Measurements from ENCODE around the gene RPL12. TPM values are rescaled to one million over a fixed set of nuclear protein-coding genes. Genes with fewer than 3 reads are reported as not detected.

RPL12 gene
- total RNA-seq, 1 donor from 2014 or later = 2,572 TPM

DNA sequence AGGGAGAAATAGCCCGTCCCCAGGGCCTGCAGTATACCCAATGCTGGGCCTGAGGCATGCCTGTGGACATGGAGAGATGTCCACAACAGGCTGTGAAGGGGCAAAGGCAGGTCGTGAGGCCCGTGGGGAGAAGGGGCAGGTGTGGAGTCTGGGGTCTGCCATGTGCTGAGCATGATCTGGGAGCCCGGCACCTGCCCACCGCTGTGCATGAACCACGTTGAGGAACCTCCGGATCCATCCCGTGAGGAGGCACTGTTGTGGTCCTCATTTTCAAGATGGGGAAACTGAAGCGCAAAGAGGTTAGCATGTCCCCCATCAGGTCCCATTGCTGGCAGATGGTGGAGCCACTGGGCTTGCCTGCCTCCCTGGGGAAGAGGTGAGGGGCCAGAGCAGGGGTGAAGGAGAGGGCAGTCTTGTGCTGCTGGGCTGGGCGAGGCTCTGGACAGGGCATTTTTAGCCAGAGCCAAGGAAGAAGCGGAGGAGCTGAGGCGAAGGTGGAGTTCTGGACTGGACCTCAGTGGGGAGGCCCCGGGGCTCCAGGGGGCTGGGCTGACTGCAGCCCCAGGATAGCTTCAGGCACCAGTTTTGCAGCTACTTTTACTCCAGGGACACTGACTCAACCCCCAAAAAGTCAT is 46.6 kb upstream of the RPL12 start:
- H3K4me3 ChIP-seq = no peak overlapping the region
- no peak for DNase-seq (ENCODE audit: extremely low spot score in 2 of 2)
- H3K27ac ChIP-seq = no peak overlapping the region
- TF ChIP-seq POLR2AphosphoS5 (IDR thresholded peaks at IDR 0.05; ENCODE audit: insufficient read depth in 1 of 2, low read depth in 1 of 2) = no peak
- TF ChIP-seq, protein P1, sequence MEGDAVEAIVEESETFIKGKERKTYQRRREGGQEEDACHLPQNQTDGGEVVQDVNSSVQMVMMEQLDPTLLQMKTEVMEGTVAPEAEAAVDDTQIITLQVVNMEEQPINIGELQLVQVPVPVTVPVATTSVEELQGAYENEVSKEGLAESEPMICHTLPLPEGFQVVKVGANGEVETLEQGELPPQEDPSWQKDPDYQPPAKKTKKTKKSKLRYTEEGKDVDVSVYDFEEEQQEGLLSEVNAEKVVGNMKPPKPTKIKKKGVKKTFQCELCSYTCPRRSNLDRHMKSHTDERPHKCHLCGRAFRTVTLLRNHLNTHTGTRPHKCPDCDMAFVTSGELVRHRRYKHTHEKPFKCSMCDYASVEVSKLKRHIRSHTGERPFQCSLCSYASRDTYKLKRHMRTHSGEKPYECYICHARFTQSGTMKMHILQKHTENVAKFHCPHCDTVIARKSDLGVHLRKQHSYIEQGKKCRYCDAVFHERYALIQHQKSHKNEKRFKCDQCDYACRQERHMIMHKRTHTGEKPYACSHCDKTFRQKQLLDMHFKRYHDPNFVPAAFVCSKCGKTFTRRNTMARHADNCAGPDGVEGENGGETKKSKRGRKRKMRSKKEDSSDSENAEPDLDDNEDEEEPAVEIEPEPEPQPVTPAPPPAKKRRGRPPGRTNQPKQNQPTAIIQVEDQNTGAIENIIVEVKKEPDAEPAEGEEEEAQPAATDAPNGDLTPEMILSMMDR (IDR thresholded peaks at IDR 0.05) = no peak
- no peak for TF ChIP-seq POLR2A (IDR thresholded peaks at IDR 0.05)
- H3K4me1 ChIP-seq = peaks cover 30% of the 10 kb centered on the region
- no peaks in the 10 kb centered on the region for H3K27me3 ChIP-seq
- H3K9me3 ChIP-seq = no peaks in the 10 kb centered on the region
- H3K36me3 ChIP-seq = peaks cover 0 to 15% of the 10 kb centered on the region in 2 donors
- intact Hi-C loops (cut with DNase I) = no loop called here

DNA sequence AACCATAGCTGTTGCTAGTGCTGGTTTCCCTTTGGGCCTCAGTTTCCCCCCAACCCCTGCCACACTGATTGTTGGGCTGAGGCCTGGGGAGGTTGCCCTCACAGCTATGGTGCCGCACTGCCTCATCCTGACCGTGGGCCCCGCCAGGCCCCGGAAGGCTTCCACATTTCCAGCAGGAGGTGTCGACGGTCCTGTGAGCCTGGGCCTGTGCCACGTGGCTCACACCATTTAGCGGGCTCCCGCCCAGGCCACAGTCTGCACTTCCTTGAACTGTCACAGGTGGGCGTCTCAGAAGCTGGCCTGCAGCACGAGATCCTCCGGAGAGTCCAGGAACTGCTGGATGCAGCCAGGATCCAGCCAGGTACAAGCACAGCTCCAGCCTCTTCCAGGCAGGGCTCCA is 45.8 kb upstream of the RPL12 start:
- Histone ChIP-seq H3K36me3 (peaks cover 0 to 15% of the 10 kb centered on the region in 2 donors), H3K4me1 (peaks cover 30% of the 10 kb centered on the region), H3K9me3 (no peaks in the 10 kb centered on the region), H3K27ac (peak overlapping the region; percentile 81), H3K27me3 (no peaks in the 10 kb centered on the region), H3K4me3 (no peak overlapping the region)
- no peak for DNase-seq (ENCODE audit: extremely low spot score in 2 of 2)
- TF ChIP-seq POLR2A (IDR thresholded peaks at IDR 0.05) = no peak
- intact Hi-C loops (cut with DNase I) = no loop called here

DNA sequence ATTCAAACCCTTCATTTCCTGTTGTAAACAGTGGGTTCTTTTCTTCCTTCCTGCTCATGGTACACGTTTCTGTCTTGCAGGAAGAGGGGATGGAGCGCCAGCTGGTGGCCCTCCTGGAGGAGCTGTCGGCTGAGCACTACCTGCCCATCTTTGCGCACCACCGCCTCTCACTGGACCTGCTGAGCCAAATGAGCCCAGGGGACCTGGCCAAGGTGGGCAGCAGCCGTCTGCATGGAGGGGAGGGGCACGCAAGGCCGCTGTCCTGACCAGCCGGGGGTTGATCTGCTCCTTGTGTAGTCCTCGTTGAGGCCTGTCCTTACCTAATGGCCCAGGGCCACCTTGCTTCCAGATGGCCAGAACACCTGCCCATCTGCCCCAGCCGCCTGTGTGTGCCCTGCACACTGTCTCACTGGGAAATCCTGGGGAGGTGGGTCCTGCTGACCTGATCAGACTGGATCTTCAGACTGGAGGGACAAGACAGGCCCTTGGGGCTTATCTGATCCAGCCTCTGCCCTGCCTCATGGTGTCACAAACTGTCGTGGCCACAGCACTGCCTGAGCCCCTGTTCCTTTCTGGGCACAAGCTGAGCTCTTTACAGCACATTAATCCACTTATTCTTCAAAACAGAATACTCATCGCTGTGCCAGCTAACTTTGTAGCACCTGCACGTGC is 44.8 kb upstream of the RPL12 start:
- TF ChIP-seq POLR2A (IDR thresholded peaks at IDR 0.05) (no peak), POLR2AphosphoS5 (IDR thresholded peaks at IDR 0.05; ENCODE audit: insufficient read depth in 1 of 2, low read depth in 1 of 2) (no peak)
- TF ChIP-seq, protein P1 (IDR thresholded peaks at IDR 0.05) = no peak
- H3K36me3 ChIP-seq = peaks cover 0 to 23% of the 10 kb centered on the region in 2 donors
- no peaks in the 10 kb centered on the region for H3K9me3 ChIP-seq
- intact Hi-C loops (cut with DNase I) = no loop called here
- no peaks in the 10 kb centered on the region for H3K27me3 ChIP-seq
- no peak overlapping the region for H3K4me3 ChIP-seq
- H3K4me1 ChIP-seq = peaks cover 30% of the 10 kb centered on the region
- no peak for DNase-seq (ENCODE audit: extremely low spot score in 2 of 2)
- peak overlapping the region; percentile 81 for H3K27ac ChIP-seq

DNA sequence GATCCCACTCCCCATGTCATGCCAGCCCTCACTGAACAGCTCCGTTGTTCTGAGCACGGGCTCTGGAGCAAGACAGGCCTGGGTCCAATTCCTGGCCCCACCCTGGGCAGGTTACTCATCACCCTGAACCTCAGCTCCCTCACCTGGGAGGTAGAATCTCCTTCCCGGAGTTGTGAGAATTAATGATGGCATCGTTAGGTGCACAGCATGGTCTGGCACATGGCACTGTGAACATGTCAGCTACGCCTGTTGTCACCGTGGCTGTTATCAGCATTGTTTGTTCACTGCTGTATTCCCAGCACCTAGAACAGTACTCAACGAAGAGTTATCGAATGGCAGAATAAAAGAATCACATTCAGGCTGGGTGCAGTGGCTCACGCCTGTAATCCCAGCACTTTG is 43.1 kb upstream of the RPL12 start:
- Histone ChIP-seq H3K9me3 (no peaks in the 10 kb centered on the region), H3K27me3 (no peaks in the 10 kb centered on the region), H3K4me1 (peaks cover 30% of the 10 kb centered on the region), H3K36me3 (peaks cover 0 to 34% of the 10 kb centered on the region in 2 donors), H3K4me3 (no peak overlapping the region), H3K27ac (peak overlapping the region; percentile 81)
- TF ChIP-seq, protein P1 (IDR thresholded peaks at IDR 0.05) = no peak
- TF ChIP-seq POLR2AphosphoS5 (IDR thresholded peaks at IDR 0.05; ENCODE audit: insufficient read depth in 1 of 2, low read depth in 1 of 2) (no peak), POLR2A (IDR thresholded peaks at IDR 0.05) (no peak)
- intact Hi-C loops (cut with DNase I) = no loop called here
- DNase-seq (ENCODE audit: extremely low spot score in 2 of 2) = no peak

DNA sequence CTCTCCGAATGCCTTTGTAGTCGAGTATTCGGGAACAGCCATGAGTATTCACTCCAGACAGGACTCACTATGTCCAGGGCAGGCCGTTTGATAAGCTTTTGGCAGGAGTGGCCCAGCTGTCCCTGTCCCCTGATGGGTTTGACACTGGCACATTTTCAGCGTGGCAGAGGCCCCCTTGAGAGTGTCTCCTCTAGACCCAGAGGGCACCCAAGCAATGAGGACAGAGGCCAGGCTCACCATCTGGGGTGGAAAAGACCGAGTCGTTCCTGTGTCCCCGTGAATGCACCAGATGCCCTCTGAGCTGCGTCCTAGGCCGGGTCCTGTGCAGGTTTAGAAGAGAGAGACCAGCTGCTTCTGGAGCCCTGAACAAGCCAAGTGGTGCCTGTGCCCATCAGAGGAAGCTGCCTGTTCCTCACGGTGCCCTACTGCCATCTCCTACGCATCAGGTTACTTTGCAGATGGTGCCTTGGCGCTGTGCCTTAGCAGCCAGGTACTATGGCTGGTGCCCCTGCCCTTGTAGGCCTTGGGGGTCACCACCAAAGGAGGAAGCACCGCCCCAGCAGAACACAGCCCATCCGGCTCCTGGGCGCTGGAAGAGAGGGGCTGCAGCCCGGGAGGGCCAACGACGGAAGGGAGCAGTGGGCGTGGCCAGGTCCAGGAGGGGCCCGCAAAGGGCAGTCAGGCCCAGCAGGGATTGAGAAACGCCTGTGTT is 42.5 kb upstream of the RPL12 start:
- H3K36me3 ChIP-seq = peaks cover 0 to 34% of the 10 kb centered on the region in 2 donors
- peak overlapping the region; percentile 81 for H3K27ac ChIP-seq
- H3K4me3 ChIP-seq = no peak overlapping the region
- no peaks in the 10 kb centered on the region for H3K27me3 ChIP-seq
- TF ChIP-seq, protein P1 (IDR thresholded peaks at IDR 0.05) = no peak
- TF ChIP-seq POLR2A (IDR thresholded peaks at IDR 0.05) = no peak
- TF ChIP-seq POLR2AphosphoS5 (IDR thresholded peaks at IDR 0.05; ENCODE audit: insufficient read depth in 1 of 2, low read depth in 1 of 2) = no peak
- no peak for DNase-seq (ENCODE audit: extremely low spot score in 2 of 2)
- intact Hi-C loops (cut with DNase I) = no loop called here
- H3K9me3 ChIP-seq = no peaks in the 10 kb centered on the region
- peaks cover 30% of the 10 kb centered on the region for H3K4me1 ChIP-seq
